Activated naive CD8-positive, alpha-beta T cell (primary cell): ENCODE results near the gene APOA1.

ENCODE experiments used
- H3K27ac Mint-ChIP-seq: one replicate; pipeline ENCODE4 v1.8.0; 2021; ENCODE audit warnings: mixed read lengths
- H3K27me3 Mint-ChIP-seq: one replicate; pipeline ENCODE4 v1.8.0; 2021; ENCODE audit warnings: mixed read lengths
- H3K36me3 Mint-ChIP-seq: one replicate; pipeline ENCODE4 v1.8.0; 2021; ENCODE audit warnings: mixed read lengths
- H3K4me1 Mint-ChIP-seq: one replicate; pipeline ENCODE4 v1.8.0; 2021; ENCODE audit warnings: low read depth, mixed read lengths
- H3K4me3 Mint-ChIP-seq: one replicate; pipeline ENCODE4 v1.8.0; 2021; ENCODE audit warnings: mild to moderate bottlenecking, mixed read lengths
- H3K9me3 Mint-ChIP-seq: one replicate; pipeline ENCODE4 v1.8.0; 2021; ENCODE audit warnings: low read depth, mixed read lengths

The APOA1 gene

DNA sequence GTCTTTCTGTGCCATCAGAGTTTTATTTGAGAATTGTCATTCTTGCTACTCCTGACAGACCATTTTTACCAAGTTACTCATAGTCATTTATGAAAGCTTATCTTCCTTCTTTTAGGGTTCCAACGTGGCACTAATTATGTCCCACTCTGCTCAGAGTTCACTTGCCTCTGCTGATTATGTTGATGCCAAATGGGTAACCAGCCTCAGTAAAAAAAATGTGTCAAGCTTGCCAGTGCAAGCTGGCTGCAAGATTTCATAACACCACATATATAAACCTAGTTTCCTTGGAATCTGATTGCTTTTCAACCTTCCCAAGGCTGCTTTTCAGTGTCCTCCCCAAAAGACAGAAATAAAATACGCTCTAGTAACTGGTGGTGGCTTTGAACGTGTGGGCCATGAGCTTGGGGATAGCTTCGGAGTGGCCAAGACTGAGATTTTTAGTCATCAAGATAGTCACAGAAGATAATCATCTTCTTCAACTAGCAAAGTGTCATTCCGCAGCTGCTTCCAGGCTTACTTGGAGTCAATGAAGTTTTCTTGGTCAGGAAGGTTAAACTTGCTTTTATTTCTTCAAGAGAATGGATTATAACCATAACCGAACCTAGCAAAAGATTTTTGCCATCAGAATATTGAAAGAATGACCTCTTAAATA is 29.5 kb upstream of the APOA1 start:
- Mint-ChIP-seq H3K27me3 (no peaks in the 10 kb centered on the region), H3K36me3 (peaks cover 23% of the 10 kb centered on the region)

DNA sequence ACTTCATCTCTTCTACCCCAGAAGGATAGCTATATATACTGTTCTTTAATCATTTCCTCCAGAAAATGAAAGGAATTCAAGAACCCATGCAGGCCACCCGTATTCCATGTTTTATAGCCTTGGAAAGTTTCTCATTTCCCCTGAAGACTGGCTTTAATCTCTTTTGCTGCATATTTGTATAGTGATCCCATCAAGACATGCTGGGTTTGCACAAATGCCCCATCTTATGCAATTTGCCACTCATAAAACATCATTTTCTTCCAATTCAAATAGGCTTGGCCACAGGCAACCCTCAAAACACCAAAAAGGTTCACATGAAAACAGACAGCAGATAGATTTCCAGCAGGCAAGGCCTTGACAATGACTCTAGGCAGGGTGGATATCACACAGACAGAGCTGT is 28.3 kb upstream of the APOA1 start:
- Mint-ChIP-seq H3K4me3 (no peak overlapping the region), H3K36me3 (peaks cover 27% of the 10 kb centered on the region), H3K4me1 (no peaks in the 10 kb centered on the region), H3K27ac (no peak overlapping the region), H3K27me3 (no peaks in the 10 kb centered on the region), H3K9me3 (no peaks in the 10 kb centered on the region)

More for the DNA sequence above, 29.5 kb upstream of the APOA1 start:
- H3K9me3 Mint-ChIP-seq: no peaks in the 10 kb centered on the region
- no peak overlapping the region for H3K27ac Mint-ChIP-seq
- no peaks in the 10 kb centered on the region for H3K4me1 Mint-ChIP-seq
- H3K4me3 Mint-ChIP-seq: no peak overlapping the region

DNA sequence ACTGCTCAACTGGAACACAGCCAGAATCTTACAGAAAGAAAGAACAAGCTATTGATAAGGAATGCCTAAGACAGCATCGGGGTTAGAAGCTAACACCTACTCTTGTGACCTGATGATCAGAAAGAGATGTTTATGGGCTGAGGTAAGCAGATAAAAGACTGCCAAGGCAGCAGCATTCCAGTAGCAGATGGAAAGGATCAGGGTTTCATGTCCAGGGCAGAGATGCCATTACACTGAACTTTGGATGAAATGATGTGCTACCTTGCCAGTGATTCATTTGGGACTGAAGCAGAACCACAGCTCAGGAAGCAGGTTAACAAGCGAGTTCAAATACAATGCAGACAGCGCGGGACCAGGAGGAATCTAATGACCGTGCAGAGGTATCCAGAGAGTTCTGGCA is 27.1 kb upstream of the APOA1 start:
- no peaks in the 10 kb centered on the region for H3K4me1 Mint-ChIP-seq
- no peak overlapping the region for H3K27ac Mint-ChIP-seq
- H3K36me3 Mint-ChIP-seq: peaks cover 28% of the 10 kb centered on the region
- H3K9me3 Mint-ChIP-seq: no peaks in the 10 kb centered on the region
- H3K27me3 Mint-ChIP-seq: no peaks in the 10 kb centered on the region
- H3K4me3 Mint-ChIP-seq: no peak overlapping the region

DNA sequence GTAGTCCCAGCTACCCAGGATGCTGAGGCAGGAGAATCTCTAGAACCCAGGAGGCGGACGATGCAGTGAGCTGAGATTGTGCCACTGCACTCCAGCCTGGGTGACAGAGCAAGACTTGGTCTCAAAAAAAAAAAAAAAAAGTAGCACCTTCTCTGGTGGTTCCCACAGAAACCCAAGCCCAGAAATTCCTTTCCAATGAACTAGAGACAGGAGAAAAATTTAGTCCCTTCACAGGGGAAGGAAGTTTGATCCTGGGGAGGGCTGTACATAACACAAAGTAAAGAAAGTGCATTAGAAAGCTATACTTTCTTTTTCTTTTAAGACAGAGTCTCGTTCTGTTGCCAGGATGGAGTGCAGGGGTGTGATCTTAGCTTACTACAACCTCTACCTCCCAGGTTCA is 25.5 kb upstream of the APOA1 start:
- H3K27me3 Mint-ChIP-seq: no peaks in the 10 kb centered on the region
- no peaks in the 10 kb centered on the region for H3K4me1 Mint-ChIP-seq
- no peaks in the 10 kb centered on the region for H3K9me3 Mint-ChIP-seq
- H3K27ac Mint-ChIP-seq: no peak overlapping the region
- no peak overlapping the region for H3K4me3 Mint-ChIP-seq
- H3K36me3 Mint-ChIP-seq: peaks cover 25% of the 10 kb centered on the region

DNA sequence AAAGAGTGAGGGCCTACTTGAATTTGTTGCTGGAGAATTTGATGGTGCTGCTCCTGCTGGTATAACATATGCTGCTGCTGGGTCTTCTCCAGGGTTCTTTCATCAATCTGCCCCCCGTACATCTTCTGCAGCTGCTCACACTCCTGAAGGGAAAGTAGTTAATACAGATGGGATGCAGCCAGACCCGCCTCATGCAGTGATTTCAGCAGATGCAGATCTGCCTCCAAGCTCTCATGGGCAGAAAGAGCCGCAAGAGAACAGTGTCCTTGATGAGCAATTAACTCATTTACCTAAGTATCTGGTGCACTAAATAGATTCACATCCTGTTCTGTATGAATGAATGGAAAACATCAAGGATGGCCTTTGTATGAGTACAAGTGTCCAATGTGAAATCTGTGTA is 24.8 kb upstream of the APOA1 start:
- Mint-ChIP-seq H3K27me3 (no peaks in the 10 kb centered on the region), H3K9me3 (no peaks in the 10 kb centered on the region), H3K4me1 (peaks cover 3% of the 10 kb centered on the region), H3K36me3 (peaks cover 23% of the 10 kb centered on the region), H3K27ac (no peak overlapping the region), H3K4me3 (no peak overlapping the region)

DNA sequence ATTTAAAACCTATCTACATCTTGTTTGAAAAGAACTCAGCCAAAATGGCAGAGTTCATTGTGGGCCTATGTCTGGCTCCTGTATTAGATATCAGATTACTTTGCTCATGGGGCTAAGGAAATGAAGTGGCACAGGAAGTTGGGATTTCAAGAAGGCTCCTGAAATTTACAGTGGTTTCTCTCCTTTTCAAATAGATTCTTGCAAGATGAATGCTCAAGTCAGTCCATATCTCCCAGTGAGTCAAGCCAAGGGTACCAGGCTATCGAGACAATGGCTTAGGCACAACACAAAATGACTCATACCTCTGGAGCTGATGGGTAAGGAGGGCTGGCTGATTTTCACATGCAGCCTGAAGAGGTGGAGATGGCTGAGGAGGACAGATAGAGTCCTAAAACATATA is 24.1 kb upstream of the APOA1 start:
- H3K27ac Mint-ChIP-seq: no peak overlapping the region
- peaks cover 22% of the 10 kb centered on the region for H3K36me3 Mint-ChIP-seq
- H3K27me3 Mint-ChIP-seq: no peaks in the 10 kb centered on the region
- no peaks in the 10 kb centered on the region for H3K9me3 Mint-ChIP-seq
- H3K4me1 Mint-ChIP-seq: peaks cover 9% of the 10 kb centered on the region
- H3K4me3 Mint-ChIP-seq: no peak overlapping the region

DNA sequence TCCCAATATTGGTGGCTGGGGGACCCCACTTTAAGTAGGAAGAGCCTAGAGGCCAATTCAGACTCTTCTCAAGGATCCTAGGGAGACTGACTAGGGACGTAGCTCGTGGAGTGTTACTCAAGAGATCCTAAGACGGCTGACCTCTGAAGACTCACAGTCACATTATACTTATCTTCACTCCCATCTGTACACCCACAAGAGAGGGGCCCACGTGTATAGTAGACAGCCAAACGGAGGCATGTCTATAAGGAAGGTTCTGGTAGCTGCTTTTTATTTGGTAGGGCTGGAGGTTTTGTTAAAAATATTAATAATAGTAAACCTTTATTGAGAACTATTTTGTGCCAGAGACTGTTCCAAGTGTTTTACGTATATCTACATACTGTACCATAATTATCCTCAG is 22.9 kb upstream of the APOA1 start:
- Mint-ChIP-seq H3K36me3 (peaks cover 17% of the 10 kb centered on the region), H3K4me1 (peaks cover 20% of the 10 kb centered on the region)

DNA sequence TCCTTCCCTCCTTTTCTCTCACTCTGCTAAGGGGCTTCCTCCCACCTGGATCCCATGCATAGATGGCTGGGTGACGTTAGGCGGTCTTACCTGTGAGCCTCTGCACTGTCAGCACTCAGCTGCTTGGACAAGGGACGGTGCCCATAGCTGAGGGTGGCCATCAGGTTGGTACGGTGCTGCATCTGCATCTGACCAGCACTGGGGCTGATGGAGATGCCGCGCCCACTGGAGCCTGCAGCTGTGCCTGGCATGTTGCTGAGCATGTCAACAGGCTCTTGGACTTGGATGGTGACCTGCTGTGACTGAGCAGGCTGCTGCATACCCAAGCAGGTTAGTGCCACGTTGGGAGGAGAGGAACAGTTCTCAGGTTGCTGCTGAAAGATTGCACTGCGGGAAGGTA is 21.8 kb upstream of the APOA1 start:
- Mint-ChIP-seq H3K27me3 (no peaks in the 10 kb centered on the region), H3K4me1 (peaks cover 28% of the 10 kb centered on the region), H3K4me3 (no peak overlapping the region), H3K27ac (no peak overlapping the region), H3K9me3 (no peaks in the 10 kb centered on the region), H3K36me3 (peaks cover 17% of the 10 kb centered on the region)

More for the DNA sequence above, 22.9 kb upstream of the APOA1 start:
- Mint-ChIP-seq H3K27ac (no peak overlapping the region), H3K4me3 (no peak overlapping the region), H3K9me3 (no peaks in the 10 kb centered on the region), H3K27me3 (no peaks in the 10 kb centered on the region)

DNA sequence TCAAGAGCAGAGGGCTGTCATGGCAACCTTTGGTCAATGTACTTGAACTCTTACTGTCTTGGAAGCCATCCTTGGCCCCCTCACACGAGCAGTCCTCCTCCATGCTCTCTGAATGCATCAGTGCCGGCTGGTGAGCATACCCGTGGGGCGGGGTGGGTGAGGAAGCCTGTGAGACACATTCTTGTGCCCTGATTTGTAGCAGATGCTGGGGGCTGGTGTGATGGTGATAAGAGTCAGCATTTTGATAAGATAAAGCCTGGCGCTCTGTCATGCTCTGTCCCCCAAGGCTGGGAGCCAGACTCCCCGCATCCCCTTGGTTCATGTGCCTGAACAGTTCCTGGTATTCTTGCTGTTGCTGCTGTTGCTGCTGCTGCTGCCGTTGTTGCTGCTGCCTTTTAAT is 20.5 kb upstream of the APOA1 start:
- Mint-ChIP-seq H3K9me3 (no peaks in the 10 kb centered on the region), H3K36me3 (peaks cover 22% of the 10 kb centered on the region), H3K4me1 (peaks cover 40% of the 10 kb centered on the region), H3K4me3 (no peak overlapping the region), H3K27me3 (no peaks in the 10 kb centered on the region), H3K27ac (no peak overlapping the region)

DNA sequence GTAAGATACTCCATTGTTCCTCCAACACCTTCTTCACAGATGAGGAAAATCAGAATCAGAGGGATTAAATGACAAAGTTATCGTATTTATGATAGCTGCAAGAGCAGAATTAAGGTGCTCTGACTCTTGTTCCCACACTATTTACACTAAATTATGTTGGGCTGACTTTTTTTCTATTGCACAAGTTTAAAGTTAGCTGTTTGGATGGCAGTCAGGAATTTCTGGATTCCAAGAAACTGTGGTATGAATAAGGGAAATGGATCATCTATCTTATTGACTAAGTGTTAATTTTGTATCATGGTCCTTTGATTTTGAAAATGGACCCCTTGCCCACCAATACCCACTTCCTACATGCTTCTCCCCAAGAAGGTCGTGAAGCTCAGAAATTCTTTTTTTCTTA is 19.9 kb upstream of the APOA1 start:
- peak overlapping the region; percentile 22 for H3K27ac Mint-ChIP-seq
- peaks cover 47% of the 10 kb centered on the region for H3K4me1 Mint-ChIP-seq
- no peaks in the 10 kb centered on the region for H3K9me3 Mint-ChIP-seq
- H3K4me3 Mint-ChIP-seq: no peak overlapping the region
- peaks cover 22% of the 10 kb centered on the region for H3K36me3 Mint-ChIP-seq
- H3K27me3 Mint-ChIP-seq: no peaks in the 10 kb centered on the region

DNA sequence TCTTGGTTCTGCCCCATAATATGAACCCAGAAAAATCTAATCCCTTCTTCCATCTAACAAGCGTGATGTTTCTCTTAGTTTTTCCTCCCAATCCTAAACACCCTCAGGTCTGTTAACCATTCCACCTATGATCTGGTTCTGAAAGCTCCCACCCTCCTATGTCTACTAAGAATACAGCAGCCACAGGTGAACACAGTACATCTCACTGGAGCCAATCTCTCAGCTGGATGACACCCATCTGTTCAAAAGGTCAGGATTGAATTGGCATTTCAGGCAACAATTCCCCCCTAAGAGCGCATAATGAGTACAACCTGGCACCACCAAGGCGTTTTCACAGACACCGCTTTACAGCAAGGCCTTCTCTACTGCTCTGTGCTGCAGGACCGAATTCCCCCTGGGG is 19.0 kb upstream of the APOA1 start:
- H3K4me1 Mint-ChIP-seq: peaks cover 56% of the 10 kb centered on the region
- H3K27ac Mint-ChIP-seq: peak overlapping the region; percentile 43

DNA sequence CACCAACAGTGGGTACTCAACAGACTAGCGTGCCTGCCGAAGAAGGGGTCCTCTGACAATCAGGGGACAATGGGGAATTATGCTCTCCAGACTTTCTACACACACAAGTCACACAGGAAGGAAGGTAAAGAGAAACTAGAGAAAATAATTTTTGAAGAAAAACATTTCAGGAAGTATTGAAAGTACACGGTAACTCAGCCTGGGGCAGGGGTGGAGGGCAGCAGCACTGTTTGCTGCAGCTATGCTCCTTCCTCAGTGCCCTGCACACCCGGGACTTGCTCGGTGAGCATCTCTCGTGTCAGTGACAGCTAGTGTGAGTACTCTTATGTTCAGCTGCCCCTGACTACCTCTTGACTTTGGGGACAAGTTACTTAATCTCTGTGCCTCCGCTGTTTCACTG is 18.0 kb upstream of the APOA1 start:
- H3K4me3 Mint-ChIP-seq: peak overlapping the region; percentile 4
- H3K4me1 Mint-ChIP-seq: peaks cover 62% of the 10 kb centered on the region
- H3K27me3 Mint-ChIP-seq: no peaks in the 10 kb centered on the region
- H3K27ac Mint-ChIP-seq: peak overlapping the region; percentile 9
- H3K9me3 Mint-ChIP-seq: no peaks in the 10 kb centered on the region
- peaks cover 15% of the 10 kb centered on the region for H3K36me3 Mint-ChIP-seq

More for the DNA sequence above, 19.0 kb upstream of the APOA1 start:
- Mint-ChIP-seq H3K9me3 (no peaks in the 10 kb centered on the region), H3K36me3 (peaks cover 18% of the 10 kb centered on the region), H3K4me3 (no peak overlapping the region), H3K27me3 (no peaks in the 10 kb centered on the region)

DNA sequence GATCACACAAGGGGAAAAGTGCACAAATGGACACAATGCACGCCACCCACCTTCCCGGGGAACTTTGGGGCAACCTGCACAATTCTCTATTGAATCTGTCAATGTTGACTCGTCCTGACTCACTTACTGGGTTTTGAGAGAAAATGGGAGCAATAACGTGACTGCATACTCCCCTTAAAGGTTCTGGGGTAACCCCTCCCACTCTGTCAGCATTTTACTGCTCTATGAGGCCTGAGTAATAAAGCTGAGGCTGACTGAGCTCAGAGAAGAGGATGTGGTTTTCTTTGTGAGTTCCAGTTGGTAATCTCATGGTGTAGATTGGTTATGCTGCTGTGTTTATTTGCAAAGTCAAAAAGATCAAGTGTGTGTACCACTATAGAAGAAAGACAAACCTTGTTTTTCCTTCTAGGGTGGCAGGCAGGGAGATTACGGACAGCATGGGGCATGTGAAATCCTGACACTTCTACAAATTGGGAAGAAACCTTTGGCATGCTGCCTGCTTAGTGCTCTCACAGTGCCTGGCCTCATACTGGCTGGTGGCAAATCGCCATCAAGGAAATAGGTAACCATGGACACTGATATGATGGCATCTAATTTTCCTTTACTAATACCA is 16.1 kb upstream of the APOA1 start:
- peaks cover 14% of the 10 kb centered on the region for H3K36me3 Mint-ChIP-seq
- H3K9me3 Mint-ChIP-seq: no peaks in the 10 kb centered on the region
- no peaks in the 10 kb centered on the region for H3K27me3 Mint-ChIP-seq

DNA sequence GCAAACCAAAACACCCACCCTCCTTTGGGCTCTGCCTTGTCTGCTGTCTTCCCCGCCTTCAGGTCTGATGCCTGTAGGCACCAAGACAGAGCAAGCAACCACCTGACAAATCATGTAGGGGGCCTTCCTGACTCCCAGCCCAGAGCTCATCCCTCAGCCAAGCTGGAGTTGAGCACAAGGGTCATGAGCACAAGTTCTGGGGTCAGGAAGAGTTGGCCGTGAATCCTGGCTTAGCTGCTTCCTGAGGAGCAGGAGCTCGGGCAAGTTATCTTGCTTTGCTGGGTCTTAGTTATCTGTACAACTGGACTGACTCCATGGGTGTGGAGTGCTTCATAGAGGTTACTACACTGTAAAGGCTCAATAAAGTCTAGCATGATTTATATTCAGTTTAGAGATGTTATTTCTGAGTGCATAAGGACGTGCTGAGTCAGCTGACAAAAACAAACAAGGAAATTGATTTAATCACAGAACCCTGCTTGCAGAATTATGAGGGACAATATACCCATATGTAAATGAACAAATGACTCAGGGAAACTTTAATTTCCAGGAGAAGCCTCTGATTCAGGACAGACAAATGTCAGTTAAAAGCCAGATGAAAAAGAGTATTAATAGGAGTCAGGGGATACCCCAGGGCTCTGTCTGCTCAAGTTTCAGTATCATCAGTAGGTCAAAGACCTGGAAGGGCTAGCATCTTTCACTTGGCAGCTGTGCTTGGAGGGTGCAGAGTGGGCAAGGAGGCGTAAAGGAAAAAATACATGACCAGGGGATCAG is 15.0 kb upstream of the APOA1 start:
- Mint-ChIP-seq H3K4me1 (peaks cover 66% of the 10 kb centered on the region), H3K36me3 (peaks cover 12% of the 10 kb centered on the region), H3K27ac (peak overlapping the region; percentile 76), H3K9me3 (no peaks in the 10 kb centered on the region), H3K4me3 (peak overlapping the region; percentile 65), H3K27me3 (no peaks in the 10 kb centered on the region)

More for the DNA sequence above, 16.1 kb upstream of the APOA1 start:
- peaks cover 66% of the 10 kb centered on the region for H3K4me1 Mint-ChIP-seq
- H3K27ac Mint-ChIP-seq: peak overlapping the region; percentile 76
- peak overlapping the region; percentile 65 for H3K4me3 Mint-ChIP-seq

DNA sequence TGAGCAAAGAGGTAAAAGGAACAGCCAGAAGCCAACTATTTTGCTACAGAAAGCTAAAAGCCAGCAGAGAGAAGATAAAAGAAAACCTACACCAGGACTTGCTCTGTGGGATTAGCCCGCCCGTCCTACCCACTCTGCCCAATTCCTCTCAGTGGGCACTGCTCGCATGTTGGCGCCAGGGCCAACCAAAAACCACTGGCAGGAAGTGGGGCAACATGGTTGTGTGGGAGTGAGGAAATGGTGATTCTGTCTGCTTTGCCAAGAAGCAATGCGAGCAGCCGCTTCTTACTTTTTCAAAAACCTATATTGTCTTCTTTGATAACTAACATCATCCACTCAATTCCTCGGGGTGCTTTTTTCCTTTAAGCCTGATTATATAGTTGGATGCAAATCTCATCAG is 14.2 kb upstream of the APOA1 start:
- peak overlapping the region; percentile 65 for H3K4me3 Mint-ChIP-seq
- H3K27ac Mint-ChIP-seq: peak overlapping the region; percentile 36
- no peaks in the 10 kb centered on the region for H3K9me3 Mint-ChIP-seq
- peaks cover 58% of the 10 kb centered on the region for H3K4me1 Mint-ChIP-seq
- peaks cover 7% of the 10 kb centered on the region for H3K36me3 Mint-ChIP-seq
- no peaks in the 10 kb centered on the region for H3K27me3 Mint-ChIP-seq
